GM12878 (cell line): ENCODE results near the gene GNG12. TPM values are rescaled to one million over a fixed set of nuclear protein-coding genes. Genes with fewer than 3 reads are reported as not detected.
A peak's percentile ranks its signal among the peaks of the same experiment; 100 is the strongest.

Experiments used
- ASH2L ChIP-seq: fragments of 300-600, 200-600 bp; sonication (generic); IDR thresholded peaks from 2 replicates; pipeline ENCODE4 v1.6.1; 2017; ENCODE audit warnings: low read depth, mild to moderate bottlenecking, borderline replicate concordance
- ATF3 ChIP-seq: IDR thresholded peaks from 2 replicates; pipeline ENCODE4 v1.6.1; 2011; ENCODE audit warnings: low read depth, mild to moderate bottlenecking, low read length, moderate library complexity, borderline replicate concordance; ENCODE audit errors: extremely low read depth
- CHD2 ChIP-seq: IDR thresholded peaks from 2 replicates; pipeline ENCODE4 v1.6.1; 2011; ENCODE audit warnings: low read depth, low read length, improper control_type of control experiment, borderline replicate concordance
- EGR1 ChIP-seq, 2 experiments: IDR thresholded peaks; 1 replicate in 1 of 2; 2 replicates in 1 of 2; pipeline ENCODE4 v1.6.1; 2011 to 2012; ENCODE audit warnings: low read depth in 2 of 2, low read length in 2 of 2, borderline replicate concordance in 1 of 2, mild to moderate bottlenecking in 1 of 2, moderate library complexity in 1 of 2
- GATAD2B ChIP-seq: fragments of 450-650 bp; conservative IDR thresholded peaks from 2 replicates; pipeline ENCODE4 v1.6.1; 2017; ENCODE audit warnings: low read depth, mild to moderate bottlenecking, moderate library complexity
- HDAC2 ChIP-seq: fragments of 200-600 bp; sonication (generic); IDR thresholded peaks from 2 replicates; pipeline ENCODE4 v1.6.1; 2017
- IKZF2 ChIP-seq, 2 experiments: fragments of 450-650 bp; IDR thresholded peaks; 2 replicates each; pipeline ENCODE4 v1.6.1; 2017; ENCODE audit warnings: mild to moderate bottlenecking in 2 of 2, moderate library complexity in 2 of 2
- IRF4 ChIP-seq: IDR thresholded peaks from 2 replicates; pipeline ENCODE4 v1.6.1; 2011; ENCODE audit warnings: low read depth, low read length
- KLF5 ChIP-seq: fragments of 450-650 bp; IDR thresholded peaks from 2 replicates; pipeline ENCODE4 v1.6.1; 2014; ENCODE audit warnings: mild to moderate bottlenecking; ENCODE audit not compliant: partially characterized antibody
- MEF2A ChIP-seq: IDR thresholded peaks from 2 replicates; pipeline ENCODE4 v1.6.1; 2011; ENCODE audit warnings: low read depth, mild to moderate bottlenecking, low read length, moderate library complexity; ENCODE audit not compliant: insufficient read depth
- MTA3 ChIP-seq: IDR thresholded peaks from 2 replicates; pipeline ENCODE4 v1.6.1; 2012; ENCODE audit warnings: low read length, inconsistent platforms, borderline replicate concordance
- PAX5 ChIP-seq: IDR thresholded peaks from 2 replicates; pipeline ENCODE4 v1.6.1; 2011; ENCODE audit warnings: low read depth, low read length, borderline replicate concordance
- POU2F2 ChIP-seq: IDR thresholded peaks from 3 replicates; pipeline ENCODE4 v1.6.1; 2011; ENCODE audit warnings: low read depth, mild to moderate bottlenecking, low read length, borderline replicate concordance
- RAD21 ChIP-seq: IDR thresholded peaks from 2 replicates; pipeline ENCODE4 v1.6.1; 2011; ENCODE audit warnings: mild to moderate bottlenecking, low read depth, low read length, moderate library complexity; ENCODE audit not compliant: insufficient read depth
- RAD51 ChIP-seq: fragments of 450-650 bp; IDR thresholded peaks from 2 replicates; pipeline ENCODE4 v1.6.1; 2016; ENCODE audit warnings: moderate library complexity, mild to moderate bottlenecking, inconsistent platforms
- RB1 ChIP-seq: fragments of 450-650 bp; formaldehyde crosslinking; IDR thresholded peaks from 2 replicates; pipeline ENCODE4 v1.6.1; 2017; ENCODE audit warnings: mild to moderate bottlenecking, borderline replicate concordance
- RUNX3 ChIP-seq: IDR thresholded peaks from 2 replicates; pipeline ENCODE4 v1.6.1; 2012; ENCODE audit warnings: low read length, inconsistent platforms
- SMAD1 ChIP-seq: fragments of 450-650 bp; IDR thresholded peaks from 2 replicates; pipeline ENCODE4 v1.6.1; 2018; ENCODE audit warnings: mild to moderate bottlenecking, low read depth; ENCODE audit not compliant: partially characterized antibody
- SMAD5 ChIP-seq: IDR thresholded peaks from 2 replicates; pipeline ENCODE4 v1.6.1; 2016; ENCODE audit warnings: antibody characterized with exemption, low read depth
- SPI1 ChIP-seq: IDR thresholded peaks from 2 replicates; pipeline ENCODE4 v1.6.1; 2011; ENCODE audit warnings: low read depth, mild to moderate bottlenecking, low read length, moderate library complexity, borderline replicate concordance; ENCODE audit not compliant: insufficient read depth
- TBL1XR1 ChIP-seq: IDR thresholded peaks from 2 replicates; pipeline ENCODE4 v1.6.1; 2012; ENCODE audit warnings: low read depth, low read length, improper control_type of control experiment
- WRNIP1 ChIP-seq: IDR thresholded peaks from 2 replicates; pipeline ENCODE4 v1.6.1; 2011; ENCODE audit warnings: low read depth, low read length, improper control_type of control experiment, borderline replicate concordance
- ZNF207 ChIP-seq: fragments of 450-650 bp; IDR thresholded peaks from 2 replicates; pipeline ENCODE4 v1.6.1; 2014; ENCODE audit warnings: antibody characterized with exemption, mild to moderate bottlenecking, borderline replicate concordance
- polyA plus RNA-seq, 11 experiments: library from polyadenylated mRNA; depleted of rRNA in 4 of 11; unstranded in 6 of 11; stranded (reverse) in 5 of 11; fragments of >200 nt; fragmentation: Nextera tagmentation in 4 of 11; fragmentation: Illumina TruSeq in 1 of 11; extraction: Ambion mirVana in 4 of 11; extraction: Trizol in 1 of 11; gene quantifications; 1 replicate in 1 of 11; 2 replicates in 10 of 11; pipeline versions ENCODE4 v1.2.1 to v1.2.3, GENCODE V29; 2011 to 2016; ENCODE audit warnings: inconsistent platforms in 2 of 11, missing spikeins in 2 of 11, low read depth in 1 of 11
- total RNA-seq, 4 experiments: library from RNA; depleted of rRNA in 3 of 4; stranded (reverse); fragments of >200 nt in 3 of 4; fragmentation: Illumina TruSeq in 1 of 4; extraction: Trizol in 1 of 4; gene quantifications; 2 replicates each; pipeline versions ENCODE4 v1.2.1 to v1.2.3, GENCODE V29; 2013 to 2021

GNG12 gene
- total and polyA plus RNA-seq, 10 of the 15 experiments (the other 5 are each of a cell fraction or from before 2014, with no cell fraction given) = 0.22 to 32.8 (median 0.35) TPM

DNA sequence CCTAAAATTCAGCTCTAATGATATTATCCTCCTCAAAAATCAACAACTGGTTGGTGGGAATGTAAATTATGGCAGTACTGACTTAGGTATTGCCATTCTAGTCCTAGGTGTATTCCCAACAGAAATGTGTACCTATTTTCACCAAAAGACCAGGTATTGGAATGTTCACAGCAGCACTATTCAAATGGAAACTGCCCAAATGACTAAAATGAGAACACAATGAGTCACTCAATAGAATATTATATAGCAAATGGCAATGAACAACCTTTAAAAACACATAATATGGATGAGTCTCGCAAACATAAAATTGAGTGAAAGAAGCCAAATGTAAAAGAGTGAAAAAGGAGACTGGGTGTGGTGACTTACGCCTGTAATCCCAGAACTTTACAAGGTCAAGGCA lies 103.4 kb downstream of the GNG12 start (continued):
- TF ChIP-seq HDAC2 = no peak
- TF ChIP-seq PAX5 = no peak
- no peak for TF ChIP-seq MTA3
- no peak for TF ChIP-seq WRNIP1
- no peak for TF ChIP-seq SMAD5
- TF ChIP-seq SMAD1 = no peak
- TF ChIP-seq RAD51 = no peak
- TF ChIP-seq KLF5 = no peak
- TF ChIP-seq IRF4 = peak; percentile 85
- no peak for TF ChIP-seq POU2F2
- no peak for TF ChIP-seq RB1
- TF ChIP-seq ATF3 = no peak
- TF ChIP-seq SPI1 = no peak
- no peak for TF ChIP-seq ASH2L
- peak; percentile 77 to 87 for TF ChIP-seq IKZF2 (IDR thresholded peaks at IDR 0.05)
- TF ChIP-seq RUNX3 = no peak
- no peak for TF ChIP-seq CHD2
- no peak for TF ChIP-seq GATAD2B
- TF ChIP-seq RAD21 = no peak
- 0 out of 2 replicates have a peak, but pooled peaks have one; percentile 20 for TF ChIP-seq MEF2A
- TF ChIP-seq TBL1XR1 = no peak
- TF ChIP-seq ZNF207 = no peak
- TF ChIP-seq EGR1 (IDR thresholded peaks at IDR 0.05; ENCODE audit: borderline replicate concordance in 1 of 2, low read depth in 2 of 2, low read length in 2 of 2) = no peak
